Smooth muscle cell (in vitro differentiated cells): ENCODE data around the gene PANX2. TPM values are rescaled to one million over a fixed set of nuclear protein-coding genes. Genes with fewer than 3 reads are reported as not detected.

Experiments
- DNase-seq: peaks from one replicate; lab custom pipeline; 2025; ENCODE audit not compliant: unreplicated experiment; lab: John Stamatoyannopoulos, UW
- H2AFZ ChIP-seq: fragments of 200-600 bp; sonication (generic); 2 replicates; pipeline ENCODE4 v1.6.0; 2016; ENCODE audit warnings: antibody characterized with exemption, low read depth, mild to moderate bottlenecking
- H3F3A ChIP-seq: fragments of 200-600 bp; sonication (generic); 2 replicates; pipeline ENCODE4 v1.6.0; 2017; ENCODE audit warnings: antibody characterized with exemption, low read depth
- H3K27ac ChIP-seq: fragments of 200-600 bp; sonication (generic); 2 replicates; pipeline ENCODE4 v1.5.1; 2016; ENCODE audit warnings: low read depth, mild to moderate bottlenecking
- H3K27me3 ChIP-seq: fragments of 200-600 bp; sonication (generic); 2 replicates; pipeline ENCODE4 v1.6.1; 2016; ENCODE audit warnings: low read depth, mild to moderate bottlenecking
- H3K36me3 ChIP-seq: fragments of 200-600 bp; sonication (generic); 2 replicates; pipeline ENCODE4 v1.5.1; 2016; ENCODE audit warnings: low read depth
- H3K4me1 ChIP-seq: fragments of 200-600 bp; sonication (generic); 2 replicates; pipeline ENCODE4 v1.5.1; 2016; ENCODE audit warnings: low read depth
- H3K4me2 ChIP-seq: fragments of 200-600 bp; sonication (generic); 2 replicates; pipeline ENCODE4 v1.6.0; 2016; ENCODE audit warnings: mild to moderate bottlenecking
- H3K4me3 ChIP-seq: fragments of 200-600 bp; sonication (generic); 2 replicates; pipeline ENCODE4 v1.5.1; 2016; ENCODE audit warnings: mild to moderate bottlenecking
- H3K79me2 ChIP-seq: fragments of 200-600 bp; sonication (generic); 2 replicates; pipeline ENCODE4 v1.6.0; 2016; ENCODE audit warnings: low read depth, mild to moderate bottlenecking
- H3K9ac ChIP-seq: fragments of 200-600 bp; sonication (generic); 2 replicates; pipeline ENCODE4 v1.6.0; 2016; ENCODE audit warnings: low read depth
- H3K9me3 ChIP-seq: fragments of 200-600 bp; sonication (generic); replicated peaks from 2 replicates; pipeline ENCODE4 v1.5.1; 2016; ENCODE audit warnings: low read depth
- H4K20me1 ChIP-seq: fragments of 200-600 bp; sonication (generic); 2 replicates; pipeline ENCODE4 v1.6.0; 2016; ENCODE audit warnings: low read depth
- WGBS: methylation state at CpG from one replicate; pipeline ENCODE4 v1.1.7; 2016; ENCODE audit warnings: low lambda C conversion rate; 5-methylcytosine and 5-hydroxymethylcytosine counted together
- polyA plus RNA-seq: library from polyadenylated mRNA; unstranded; fragments of >200 nt; fragmentation: Nextera tagmentation; extraction: Ambion mirVana; gene quantifications from 2 replicates; pipeline ENCODE4 v1.2.1, GENCODE V29; 2016
- total RNA-seq: library from RNA; depleted of rRNA; stranded (reverse); fragments of >200 nt; gene quantifications from 2 replicates; pipeline ENCODE4 v1.2.3, GENCODE V29; 2014
- TF ChIP-seq, protein P1 (sequence below): fragments of 200-600 bp; sonication (generic); IDR thresholded peaks from 2 replicates; pipeline ENCODE4 v1.5.1; 2017; ENCODE audit warnings: borderline replicate concordance, mild to moderate bottlenecking, antibody characterized with exemption; ENCODE audit not compliant: insufficient read depth, poor library complexity, severe bottlenecking

Gene PANX2
- total and polyA plus RNA-seq, 2 experiments from 2014 or later = 2.9 to 5.1 TPM

DNA sequence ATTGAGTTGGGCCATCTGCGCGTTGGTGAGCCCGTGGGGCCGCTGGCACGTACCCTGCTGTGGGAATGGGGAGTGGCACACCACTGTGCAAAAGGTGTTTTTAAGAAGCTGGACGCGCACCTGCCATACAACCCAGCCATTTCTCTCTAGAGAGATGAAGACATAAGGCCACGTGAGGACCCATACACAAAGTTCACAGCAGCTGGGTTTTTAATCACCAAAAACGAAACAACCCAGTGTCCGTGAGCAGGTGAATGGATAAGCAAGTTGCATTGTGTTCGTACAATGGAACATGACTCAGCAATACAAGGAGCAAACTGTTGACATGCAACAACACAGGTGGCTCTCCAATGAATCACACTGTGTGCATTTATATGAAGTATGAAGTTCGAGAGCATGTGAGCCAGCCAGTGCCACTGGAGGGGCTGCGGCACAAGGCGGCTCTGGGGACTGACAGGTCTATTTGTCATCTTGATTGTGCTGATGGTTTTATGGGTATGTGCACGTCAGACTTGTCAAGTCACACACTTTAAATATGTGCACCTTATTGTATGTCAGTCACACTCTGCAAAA lies 30.6 kb upstream of the PANX2 start:
- 77% methylated on average over 15 of the region's 15 CpGs for WGBS
- DNase-seq = no peak
- Histone ChIP-seq H3K9me3 (no peaks in the 10 kb centered on the region), H3F3A (peaks cover 4% of the 10 kb centered on the region), H3K27me3 (no peaks in the 10 kb centered on the region), H3K4me3 (no peak overlapping the region), H3K4me2 (no peak overlapping the region), H3K36me3 (no peaks in the 10 kb centered on the region), H4K20me1 (no peaks in the 10 kb centered on the region), H3K79me2 (no peaks in the 10 kb centered on the region), H3K9ac (no peak overlapping the region), H3K4me1 (no peaks in the 10 kb centered on the region), H2AFZ (no peak overlapping the region), H3K27ac (no peak overlapping the region)
- TF ChIP-seq, protein P1, sequence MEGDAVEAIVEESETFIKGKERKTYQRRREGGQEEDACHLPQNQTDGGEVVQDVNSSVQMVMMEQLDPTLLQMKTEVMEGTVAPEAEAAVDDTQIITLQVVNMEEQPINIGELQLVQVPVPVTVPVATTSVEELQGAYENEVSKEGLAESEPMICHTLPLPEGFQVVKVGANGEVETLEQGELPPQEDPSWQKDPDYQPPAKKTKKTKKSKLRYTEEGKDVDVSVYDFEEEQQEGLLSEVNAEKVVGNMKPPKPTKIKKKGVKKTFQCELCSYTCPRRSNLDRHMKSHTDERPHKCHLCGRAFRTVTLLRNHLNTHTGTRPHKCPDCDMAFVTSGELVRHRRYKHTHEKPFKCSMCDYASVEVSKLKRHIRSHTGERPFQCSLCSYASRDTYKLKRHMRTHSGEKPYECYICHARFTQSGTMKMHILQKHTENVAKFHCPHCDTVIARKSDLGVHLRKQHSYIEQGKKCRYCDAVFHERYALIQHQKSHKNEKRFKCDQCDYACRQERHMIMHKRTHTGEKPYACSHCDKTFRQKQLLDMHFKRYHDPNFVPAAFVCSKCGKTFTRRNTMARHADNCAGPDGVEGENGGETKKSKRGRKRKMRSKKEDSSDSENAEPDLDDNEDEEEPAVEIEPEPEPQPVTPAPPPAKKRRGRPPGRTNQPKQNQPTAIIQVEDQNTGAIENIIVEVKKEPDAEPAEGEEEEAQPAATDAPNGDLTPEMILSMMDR = no peak

- no peaks in the 10 kb centered on the region for H3K9me3 ChIP-seq
- peaks cover 4% of the 10 kb centered on the region for H3F3A ChIP-seq
- no peaks in the 10 kb centered on the region for H4K20me1 ChIP-seq
- no peak for DNase-seq
- WGBS = 62% methylated on average over 3 of the region's 3 CpGs
- no peak overlapping the region for H3K27ac ChIP-seq
- H3K4me1 ChIP-seq = no peaks in the 10 kb centered on the region
- H2AFZ ChIP-seq = no peak overlapping the region
- no peak overlapping the region for H3K9ac ChIP-seq
- H3K36me3 ChIP-seq = no peaks in the 10 kb centered on the region
- TF ChIP-seq, protein P1 = no peak
- no peak overlapping the region for H3K4me2 ChIP-seq
- no peaks in the 10 kb centered on the region for H3K27me3 ChIP-seq
- H3K79me2 ChIP-seq = no peaks in the 10 kb centered on the region
- H3K4me3 ChIP-seq = no peak overlapping the region
Measured at GRCh38 chr22:50140615-50141014, 29.9 kb upstream of the PANX2 start.

DNA sequence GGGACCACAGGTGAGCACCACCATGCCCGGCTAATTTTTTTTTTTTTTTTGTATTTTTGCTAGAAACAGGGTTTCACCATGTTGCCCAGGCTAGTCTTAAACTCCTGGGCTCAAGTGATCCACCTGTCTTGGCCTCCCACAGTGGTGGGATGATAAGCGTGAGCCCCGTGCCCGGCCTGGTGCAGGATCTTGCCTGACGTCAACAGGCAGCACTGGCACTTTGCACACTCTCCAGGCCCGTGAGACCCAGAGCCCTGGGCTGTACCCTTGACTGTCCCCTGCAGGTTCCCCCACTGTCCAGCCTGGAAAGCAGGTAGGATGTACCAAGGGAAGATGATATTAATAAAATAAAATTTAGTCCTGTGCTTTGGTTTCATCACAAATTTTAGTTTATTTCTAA lies 29.1 kb upstream of the PANX2 start:
- H3K4me2 ChIP-seq = no peak overlapping the region
- no peaks in the 10 kb centered on the region for H3K79me2 ChIP-seq
- H3K9ac ChIP-seq = no peak overlapping the region
- H2AFZ ChIP-seq = no peak overlapping the region
- H3F3A ChIP-seq = peaks cover 4% of the 10 kb centered on the region
- TF ChIP-seq, protein P1 = no peak
- H3K9me3 ChIP-seq = no peaks in the 10 kb centered on the region
- H3K27me3 ChIP-seq = no peaks in the 10 kb centered on the region
- H4K20me1 ChIP-seq = no peaks in the 10 kb centered on the region
- H3K36me3 ChIP-seq = no peaks in the 10 kb centered on the region
- no peak overlapping the region for H3K4me3 ChIP-seq
- 96% methylated on average over 6 of the region's 6 CpGs for WGBS
- H3K27ac ChIP-seq = no peak overlapping the region
- no peaks in the 10 kb centered on the region for H3K4me1 ChIP-seq
- no peak for DNase-seq

GRCh38 chr22:50141891-50142363 lies 28.6 kb upstream of the PANX2 start:
- Histone ChIP-seq H3K9ac (no peak overlapping the region), H2AFZ (no peak overlapping the region), H3K36me3 (no peaks in the 10 kb centered on the region), H4K20me1 (no peaks in the 10 kb centered on the region), H3K4me1 (no peaks in the 10 kb centered on the region), H3F3A (peaks cover 4% of the 10 kb centered on the region), H3K4me2 (no peak overlapping the region), H3K27me3 (no peaks in the 10 kb centered on the region), H3K79me2 (no peaks in the 10 kb centered on the region), H3K9me3 (no peaks in the 10 kb centered on the region), H3K27ac (no peak overlapping the region), H3K4me3 (no peak overlapping the region)
- DNase-seq = no peak
- WGBS = 43% methylated on average over 11 of the region's 11 CpGs
- TF ChIP-seq, protein P1 = no peak
